Measurements from ENCODE around the gene CDKN2B.

Gene CDKN2B

DNA sequence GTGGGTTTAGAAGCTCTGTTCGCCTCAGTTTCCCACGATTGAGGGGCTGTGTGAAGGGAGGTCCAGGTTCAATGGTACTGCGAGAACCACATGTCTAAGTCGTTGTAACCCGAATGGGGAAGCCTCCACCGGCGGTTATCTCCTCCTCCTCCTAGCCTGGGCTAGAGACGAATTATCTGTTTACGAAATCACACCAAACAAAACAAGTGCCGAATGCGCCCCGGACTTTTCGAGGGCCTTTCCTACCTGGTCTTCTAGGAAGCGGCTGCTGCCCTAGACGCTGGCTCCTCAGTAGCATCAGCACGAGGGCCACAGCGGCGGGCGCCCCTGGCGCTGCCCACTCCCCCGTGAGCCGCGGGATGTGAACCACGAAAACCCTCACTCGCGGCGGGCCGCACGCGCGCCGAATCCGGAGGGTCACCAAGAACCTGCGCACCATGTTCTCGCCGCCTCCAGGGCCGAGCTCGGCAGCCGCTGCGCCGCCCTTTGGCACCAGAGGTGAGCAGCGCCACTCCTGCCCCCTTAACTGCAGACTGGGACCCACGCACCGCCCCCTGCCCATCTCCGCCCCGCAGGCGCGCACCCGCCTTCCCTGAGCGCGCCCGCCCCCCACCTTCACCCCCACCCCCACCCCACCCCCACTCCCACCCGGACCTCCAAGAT, 15.1 kb downstream of the CDKN2B start, which contains the start of gene CDKN2A:
TSS of gene CDKN2A (minus strand) at position 500 of the 663 bp plus-strand sequence.
- DNase-seq = peak; percentile 70

DNA sequence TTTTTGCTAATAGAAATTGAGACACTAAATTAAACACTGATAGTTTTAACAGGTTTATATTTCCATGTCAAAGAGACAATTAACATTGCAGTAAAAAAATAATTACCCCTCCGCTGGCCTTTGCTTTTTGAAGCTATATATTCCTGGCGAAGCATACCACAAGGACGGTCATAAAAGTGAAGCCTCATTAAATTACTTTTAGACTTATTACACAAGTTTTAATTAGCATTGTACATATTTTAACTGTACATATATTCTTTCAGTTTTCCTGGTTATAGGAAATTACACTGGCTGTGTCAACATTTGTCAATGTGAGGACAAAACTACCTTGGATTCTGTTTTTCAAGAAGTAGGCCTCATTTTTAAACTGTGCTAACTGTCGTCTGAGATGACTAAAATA, 16.1 kb downstream of the CDKN2B start:
- DNase-seq = no peak

DNA sequence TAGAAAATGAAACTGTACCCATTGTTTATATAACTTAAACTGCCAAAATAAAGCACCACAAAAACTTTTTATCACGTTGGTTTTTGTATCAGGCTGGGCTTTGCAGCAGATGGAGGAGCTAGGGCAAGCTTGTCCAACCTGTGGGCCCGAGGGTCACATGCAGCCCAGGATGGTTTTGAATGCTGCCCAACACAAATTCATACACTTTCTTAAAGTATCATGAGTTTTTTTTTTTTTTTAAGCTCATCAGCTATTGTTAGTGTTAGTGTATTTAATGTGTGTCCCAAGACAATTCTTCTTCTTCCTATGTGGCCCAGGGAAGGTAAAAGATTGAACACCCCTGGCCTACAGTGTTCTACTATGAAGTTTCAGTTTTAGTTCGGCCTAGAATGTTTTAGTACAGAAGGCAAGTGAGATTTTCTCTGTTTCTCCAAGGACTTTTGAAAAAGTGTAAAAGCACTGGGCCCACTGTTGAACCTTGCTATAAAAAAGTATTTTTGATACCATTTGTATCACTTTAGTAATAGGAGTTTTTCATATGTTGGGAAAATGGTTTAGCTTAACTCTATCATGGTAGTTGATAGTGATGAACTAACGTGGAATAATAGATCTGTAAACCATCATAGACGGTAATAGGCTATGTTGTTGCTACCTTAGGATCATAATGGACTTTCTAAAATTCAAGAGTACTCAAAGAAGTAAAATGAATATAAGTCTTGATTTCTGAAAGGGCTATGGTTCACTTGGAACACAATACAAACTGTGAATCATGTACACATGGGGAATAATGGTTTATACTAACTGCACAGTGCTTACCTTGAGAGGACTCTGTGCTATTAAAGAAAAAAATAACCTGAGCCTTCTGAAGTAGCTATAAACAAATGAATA, 17.8 kb downstream of the CDKN2B start:
- DNase-seq = no peak

DNA sequence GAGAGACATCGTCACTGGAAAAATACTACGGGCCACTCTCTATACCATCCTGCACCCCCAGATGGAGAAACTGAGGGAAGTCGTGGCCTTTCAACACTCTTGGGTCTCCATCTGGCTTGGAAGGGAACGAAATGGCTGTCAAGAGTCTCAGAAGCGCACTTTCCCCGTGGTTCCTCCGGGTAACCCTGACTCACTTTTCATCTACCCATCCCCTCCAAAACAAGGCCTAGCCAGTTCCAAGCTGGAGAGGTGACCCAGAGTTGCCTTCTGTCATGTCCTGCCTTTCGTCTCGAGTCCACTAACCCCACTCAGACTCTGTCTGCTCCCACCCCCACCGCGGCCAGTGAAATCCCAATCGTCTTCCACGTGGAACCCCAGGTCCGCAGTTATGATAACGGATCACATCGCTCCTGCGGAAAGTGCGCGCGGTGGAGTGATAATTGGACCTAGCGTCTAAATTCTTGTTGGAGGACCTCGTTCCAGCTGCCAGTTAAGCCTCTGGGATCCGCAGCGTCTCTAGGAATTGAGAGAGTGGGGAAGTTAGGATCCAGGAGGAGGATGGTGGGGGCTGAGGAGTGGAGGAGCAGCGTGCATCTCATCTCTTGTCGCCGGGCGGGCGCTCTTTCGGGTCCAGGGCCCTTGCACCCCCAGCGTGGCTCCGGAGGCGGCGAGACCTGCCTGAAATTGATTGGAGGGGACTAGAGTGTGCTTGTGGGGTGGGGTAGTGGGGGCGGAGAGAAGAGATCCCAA, 19.5 kb downstream of the CDKN2B start:
- DNase-seq = no peak

DNA sequence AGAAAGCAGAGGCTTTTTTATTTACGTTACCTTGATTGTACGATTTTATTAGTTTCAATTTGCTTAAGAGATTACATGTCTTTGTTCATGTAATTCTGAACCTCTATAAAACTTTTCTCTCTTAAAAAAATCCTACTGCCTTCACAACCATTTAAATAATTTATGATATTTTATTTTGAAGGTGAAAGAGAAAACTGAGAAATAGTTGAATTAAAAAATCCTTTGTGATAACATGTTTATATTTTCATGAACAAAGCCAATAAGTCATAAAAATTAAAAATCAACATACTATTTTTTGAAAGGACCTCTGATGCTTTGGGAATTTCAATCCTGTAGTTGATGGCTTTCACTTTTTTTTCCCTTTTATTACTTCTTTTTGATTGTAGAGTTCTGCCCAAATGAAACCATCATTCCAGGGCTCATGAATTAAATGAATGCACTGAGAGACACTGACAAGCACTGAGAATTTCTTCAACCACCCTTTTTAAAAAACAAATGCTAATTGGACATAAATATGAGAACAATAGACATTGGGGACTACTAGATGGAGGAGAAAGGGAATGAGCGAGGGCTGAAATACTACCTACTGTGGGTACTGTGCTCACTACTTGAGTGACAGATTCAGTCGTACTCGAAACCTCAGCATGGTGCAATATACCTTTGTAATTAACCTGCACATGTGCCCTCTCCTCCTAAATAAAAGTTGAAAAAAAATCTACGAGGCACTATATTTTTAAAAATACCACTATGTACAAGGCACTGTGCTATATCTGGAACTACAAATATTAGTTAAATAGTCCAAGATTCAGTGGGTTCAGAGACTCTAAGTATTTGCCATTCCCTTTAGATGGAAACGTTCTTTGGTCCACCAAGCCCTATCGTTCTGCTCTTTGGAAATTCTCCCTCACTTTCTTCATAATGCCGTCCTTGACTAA, 20.8 kb downstream of the CDKN2B start:
- no peak for DNase-seq

DNA sequence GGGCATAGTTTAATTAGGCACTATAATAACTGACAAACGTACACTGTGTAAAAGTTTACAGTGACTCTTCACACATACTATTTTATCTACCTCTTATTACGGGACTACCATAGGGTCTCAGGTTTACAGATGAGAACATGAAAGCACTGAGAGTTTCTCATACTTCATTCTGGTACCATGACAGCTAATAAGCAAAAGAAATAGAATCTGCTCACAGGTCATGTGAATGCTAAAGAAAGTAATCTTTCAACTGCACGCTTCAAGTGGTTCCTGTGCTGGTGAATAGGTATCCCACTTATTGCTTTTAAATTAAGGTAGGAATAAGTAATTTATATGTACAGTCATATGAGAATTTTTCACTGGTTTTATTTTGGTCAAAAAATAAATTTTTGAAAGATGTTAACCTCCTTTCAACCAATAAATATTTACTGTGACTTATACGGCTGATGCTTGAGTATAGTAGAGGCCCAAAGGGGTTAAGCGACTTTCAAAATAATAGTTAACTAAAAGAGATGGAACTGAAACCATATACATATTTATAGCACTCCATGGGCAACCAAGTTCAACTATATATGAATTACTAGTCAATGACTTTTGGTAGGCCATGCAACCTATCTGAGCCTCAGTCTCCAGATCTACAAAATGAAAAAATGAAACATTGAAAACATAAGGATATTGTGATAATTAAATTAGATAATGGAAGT, 23.0 kb downstream of the CDKN2B start:
- no peak for DNase-seq

DNA sequence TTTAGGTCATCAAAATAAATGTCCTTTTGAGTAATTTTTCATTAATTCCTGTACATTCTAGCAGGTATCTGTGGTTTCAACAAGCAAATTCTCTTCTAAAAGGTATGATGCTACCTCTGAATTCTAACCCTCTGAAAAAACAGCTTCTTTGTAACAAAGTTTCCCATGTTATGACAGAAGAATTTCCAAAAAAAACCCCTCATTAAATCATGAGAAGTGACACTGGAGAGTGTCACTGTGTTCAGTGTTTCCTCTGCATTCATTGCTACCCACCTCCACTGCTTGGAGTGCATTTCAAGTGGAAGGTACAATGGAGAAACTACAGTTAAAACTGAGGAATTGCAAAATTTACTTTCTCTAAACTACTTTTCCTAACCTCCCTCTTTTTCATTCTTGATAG, 25.0 kb downstream of the CDKN2B start:
- no peak for DNase-seq

DNA sequence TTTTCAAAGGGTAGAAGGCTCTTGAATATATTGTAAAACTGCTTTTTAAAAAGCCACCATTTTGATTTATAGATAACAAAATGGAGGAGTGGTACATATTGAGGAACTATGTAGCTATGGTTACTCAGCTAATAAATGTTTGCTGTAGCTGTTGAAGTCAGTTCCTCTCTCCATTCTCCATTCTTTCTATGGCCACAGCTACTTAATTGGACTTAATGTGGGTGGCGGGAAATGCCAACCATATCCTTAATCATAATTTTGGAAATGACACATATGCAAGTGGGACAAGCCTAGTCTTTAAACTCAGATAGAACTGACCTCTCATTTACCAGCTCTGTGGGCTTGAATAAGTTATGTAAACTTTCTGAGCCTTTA, 25.6 kb downstream of the CDKN2B start:
- DNase-seq = no peak

DNA sequence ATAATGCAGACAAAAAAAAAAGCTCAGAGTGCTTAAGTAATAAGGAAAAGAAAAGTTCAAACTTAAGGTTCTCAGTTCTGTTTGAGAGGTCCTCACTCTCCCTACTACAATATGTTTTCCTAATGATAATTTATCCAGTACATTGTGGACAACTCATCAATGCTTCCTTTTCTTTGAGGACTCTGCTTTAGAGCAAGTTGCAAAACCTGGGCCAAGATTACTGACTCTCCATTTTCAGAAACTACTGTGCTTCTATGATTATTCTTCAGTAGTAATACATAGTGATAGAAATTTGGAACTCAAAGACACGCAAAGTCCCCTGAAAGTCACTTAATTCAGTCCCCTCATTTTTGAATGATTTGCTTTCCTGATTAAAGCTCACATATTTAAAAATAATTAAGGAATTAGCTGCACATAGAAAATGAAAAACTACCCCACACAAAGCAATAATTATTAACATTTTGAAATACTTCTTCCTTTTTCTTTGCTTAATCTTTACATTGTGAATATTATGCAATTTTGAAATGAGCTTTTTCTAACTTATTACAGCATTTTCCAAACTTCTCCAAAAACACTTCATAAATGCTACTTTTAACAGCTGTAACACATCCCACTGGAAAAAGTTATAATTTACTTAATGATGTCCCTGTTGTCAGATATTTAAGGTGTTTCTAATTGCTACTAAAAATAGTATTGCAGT, 26.1 kb downstream of the CDKN2B start:
- no peak for DNase-seq

DNA sequence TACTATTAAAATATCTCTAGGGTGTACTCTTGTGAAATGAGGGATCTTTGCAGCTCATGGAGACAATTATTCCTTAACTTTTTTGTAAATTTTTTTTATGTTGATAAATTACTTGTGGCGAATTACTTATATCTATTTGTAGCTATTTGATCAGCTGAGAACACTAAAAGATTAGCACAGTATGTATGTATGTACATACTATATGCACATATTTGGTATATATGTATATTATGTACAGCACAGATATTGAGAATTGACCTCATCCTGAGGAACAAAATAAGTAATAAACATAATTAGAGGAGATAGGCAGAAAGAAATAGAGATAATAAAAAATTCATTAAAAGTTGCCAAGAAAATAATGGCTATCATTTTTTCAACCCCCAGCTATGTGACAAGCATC, 26.7 kb downstream of the CDKN2B start:
- no peak for DNase-seq

DNA sequence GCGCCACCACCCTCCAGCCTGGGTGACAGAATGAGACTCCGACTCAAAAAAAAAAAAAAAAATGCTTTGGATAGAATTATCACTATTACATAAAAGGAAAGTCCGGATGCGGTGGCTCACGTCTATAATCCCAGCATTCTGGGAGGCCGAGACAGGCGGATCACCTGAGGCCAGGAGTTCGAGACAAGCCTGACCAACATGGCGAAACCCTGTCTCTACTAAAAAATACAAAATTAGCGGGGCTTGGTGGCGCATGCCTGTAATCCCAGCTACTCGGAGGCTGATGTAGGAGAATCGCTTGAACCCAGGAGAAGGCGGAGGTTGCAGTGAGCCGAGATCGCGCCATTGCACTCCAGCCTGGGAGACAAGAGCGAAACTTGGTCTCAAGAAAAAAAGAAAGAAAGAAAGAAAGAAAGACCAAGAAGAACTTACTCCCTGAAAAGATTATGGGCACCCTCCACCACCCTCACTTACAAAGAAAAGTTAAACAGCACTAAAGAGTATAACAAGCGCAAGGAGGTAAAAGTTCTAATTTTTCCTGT, 32.7 kb downstream of the CDKN2B start:
- DNase-seq = no peak

DNA sequence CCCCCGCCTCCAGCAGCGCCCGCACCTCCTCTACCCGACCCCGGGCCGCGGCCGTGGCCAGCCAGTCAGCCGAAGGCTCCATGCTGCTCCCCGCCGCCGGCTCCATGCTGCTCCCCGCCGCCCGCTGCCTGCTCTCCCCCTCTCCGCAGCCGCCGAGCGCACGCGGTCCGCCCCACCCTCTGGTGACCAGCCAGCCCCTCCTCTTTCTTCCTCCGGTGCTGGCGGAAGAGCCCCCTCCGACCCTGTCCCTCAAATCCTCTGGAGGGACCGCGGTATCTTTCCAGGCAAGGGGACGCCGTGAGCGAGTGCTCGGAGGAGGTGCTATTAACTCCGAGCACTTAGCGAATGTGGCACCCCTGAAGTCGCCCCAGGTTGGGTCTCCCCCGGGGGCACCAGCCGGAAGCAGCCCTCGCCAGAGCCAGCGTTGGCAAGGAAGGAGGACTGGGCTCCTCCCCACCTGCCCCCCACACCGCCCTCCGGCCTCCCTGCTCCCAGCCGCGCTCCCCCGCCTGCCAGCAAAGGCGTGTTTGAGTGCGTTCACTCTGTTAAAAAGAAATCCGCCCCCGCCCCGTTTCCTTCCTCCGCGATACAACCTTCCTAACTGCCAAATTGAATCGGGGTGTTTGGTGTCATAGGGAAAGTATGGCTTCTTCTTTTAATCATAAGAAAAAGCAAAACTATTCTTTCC, 34.2 kb downstream of the CDKN2B start:
- DNase-seq = peak; percentile 68

DNA sequence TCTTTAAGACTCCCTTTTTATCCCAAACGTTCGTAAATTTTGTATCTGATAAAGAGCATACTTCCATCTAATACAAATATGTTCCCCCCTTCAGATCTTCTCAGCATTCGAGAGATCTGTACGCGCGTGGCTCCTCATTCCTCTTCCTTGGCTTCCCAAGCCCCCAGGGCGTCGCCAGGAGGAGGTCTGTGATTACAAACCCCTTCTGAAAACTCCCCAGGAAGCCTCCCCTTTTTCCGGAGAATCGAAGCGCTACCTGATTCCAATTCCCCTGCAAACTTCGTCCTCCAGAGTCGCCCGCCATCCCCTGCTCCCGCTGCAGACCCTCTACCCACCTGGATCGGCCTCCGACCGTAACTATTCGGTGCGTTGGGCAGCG, 34.8 kb downstream of the CDKN2B start:
- DNase-seq = no peak

DNA sequence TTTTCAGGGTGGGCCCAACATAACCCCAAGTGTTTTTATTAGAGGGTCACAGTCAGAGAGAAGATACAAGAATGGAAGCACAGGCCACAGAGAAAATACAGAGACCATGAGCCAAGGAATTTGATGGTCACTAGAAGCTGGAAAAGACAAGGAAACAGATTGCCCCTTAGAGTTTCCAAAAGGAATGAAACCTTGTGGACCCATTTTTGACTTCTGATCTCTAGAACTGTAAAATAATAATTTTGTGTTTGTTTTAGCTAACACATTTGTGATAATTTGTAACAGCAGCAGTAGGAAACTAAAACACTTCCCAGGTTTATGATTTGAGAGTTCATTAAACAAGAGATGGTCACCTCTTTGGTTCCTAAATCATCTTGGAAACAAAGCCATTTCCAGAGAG, 36.7 kb downstream of the CDKN2B start:
- no peak for DNase-seq

DNA sequence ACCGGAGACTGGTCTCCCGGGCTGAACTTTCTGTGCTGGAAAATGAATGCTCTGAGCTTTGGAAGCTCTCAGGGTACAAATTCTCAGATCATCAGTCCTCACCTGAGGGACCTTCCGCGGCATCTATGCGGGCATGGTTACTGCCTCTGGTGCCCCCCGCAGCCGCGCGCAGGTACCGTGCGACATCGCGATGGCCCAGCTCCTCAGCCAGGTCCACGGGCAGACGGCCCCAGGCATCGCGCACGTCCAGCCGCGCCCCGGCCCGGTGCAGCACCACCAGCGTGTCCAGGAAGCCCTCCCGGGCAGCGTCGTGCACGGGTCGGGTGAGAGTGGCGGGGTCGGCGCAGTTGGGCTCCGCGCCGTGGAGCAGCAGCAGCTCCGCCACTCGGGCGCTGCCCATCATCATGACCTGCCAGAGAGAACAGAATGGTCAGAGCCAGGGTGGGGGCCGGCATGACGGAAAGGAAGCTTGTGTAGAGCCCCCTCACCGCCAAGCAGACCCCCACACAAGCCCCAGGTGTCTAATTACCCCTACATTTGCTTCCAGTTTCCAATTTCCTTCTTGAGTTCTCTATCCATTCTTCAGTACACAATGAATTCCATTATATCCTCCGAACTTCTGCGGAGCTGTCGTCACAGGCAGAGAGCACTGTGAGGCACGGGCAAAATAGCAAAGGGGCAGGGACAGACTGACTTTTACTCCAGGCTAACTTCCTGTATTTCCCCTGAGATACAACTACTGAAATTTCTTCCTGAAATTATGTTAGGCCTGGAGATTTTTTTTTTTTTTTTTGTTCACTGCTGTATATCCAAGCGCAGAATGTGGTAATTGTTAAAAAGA, 38.1 kb downstream of the CDKN2B start:
- no peak for DNase-seq

DNA sequence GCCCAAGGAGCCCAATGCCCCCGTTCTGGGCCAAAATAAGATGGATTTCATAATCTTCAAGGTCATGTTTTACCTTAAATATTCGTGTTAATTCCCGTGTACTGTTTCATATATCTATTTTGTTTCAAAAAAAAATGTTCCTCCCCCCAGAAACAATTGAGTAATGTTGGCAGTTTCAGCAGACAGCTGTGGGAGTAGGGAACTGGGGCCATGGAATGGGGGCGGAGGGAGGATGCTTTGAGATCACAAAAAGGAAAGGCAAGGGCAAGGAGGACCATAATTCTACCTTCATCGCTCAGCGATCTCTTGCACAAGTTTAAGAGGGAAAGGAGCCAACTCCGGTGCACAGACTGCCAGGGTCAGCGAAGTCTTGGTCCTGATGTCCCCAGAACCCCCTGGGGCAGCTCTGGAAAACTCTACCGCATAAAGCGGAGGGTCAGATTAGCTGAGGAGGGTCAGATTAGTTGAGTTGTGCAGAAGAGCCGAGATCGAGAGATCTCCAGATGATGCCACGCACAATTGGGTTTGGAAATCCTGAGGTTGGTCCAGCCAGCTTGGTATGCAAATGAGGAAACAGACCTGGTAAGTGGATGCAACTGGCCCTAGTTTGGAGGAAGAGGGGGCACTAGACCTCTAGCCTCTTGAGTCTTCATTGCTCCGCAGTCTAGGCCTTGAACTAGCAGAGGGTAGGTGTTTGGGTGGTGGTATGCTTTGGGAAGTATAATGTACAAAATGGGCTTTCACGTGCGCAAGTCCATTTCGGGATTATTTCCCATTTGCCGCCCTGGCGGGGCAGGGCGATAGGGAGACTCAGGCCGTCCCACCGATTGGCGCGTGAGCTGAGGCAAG, 38.9 kb downstream of the CDKN2B start:
- DNase-seq = no peak

DNA sequence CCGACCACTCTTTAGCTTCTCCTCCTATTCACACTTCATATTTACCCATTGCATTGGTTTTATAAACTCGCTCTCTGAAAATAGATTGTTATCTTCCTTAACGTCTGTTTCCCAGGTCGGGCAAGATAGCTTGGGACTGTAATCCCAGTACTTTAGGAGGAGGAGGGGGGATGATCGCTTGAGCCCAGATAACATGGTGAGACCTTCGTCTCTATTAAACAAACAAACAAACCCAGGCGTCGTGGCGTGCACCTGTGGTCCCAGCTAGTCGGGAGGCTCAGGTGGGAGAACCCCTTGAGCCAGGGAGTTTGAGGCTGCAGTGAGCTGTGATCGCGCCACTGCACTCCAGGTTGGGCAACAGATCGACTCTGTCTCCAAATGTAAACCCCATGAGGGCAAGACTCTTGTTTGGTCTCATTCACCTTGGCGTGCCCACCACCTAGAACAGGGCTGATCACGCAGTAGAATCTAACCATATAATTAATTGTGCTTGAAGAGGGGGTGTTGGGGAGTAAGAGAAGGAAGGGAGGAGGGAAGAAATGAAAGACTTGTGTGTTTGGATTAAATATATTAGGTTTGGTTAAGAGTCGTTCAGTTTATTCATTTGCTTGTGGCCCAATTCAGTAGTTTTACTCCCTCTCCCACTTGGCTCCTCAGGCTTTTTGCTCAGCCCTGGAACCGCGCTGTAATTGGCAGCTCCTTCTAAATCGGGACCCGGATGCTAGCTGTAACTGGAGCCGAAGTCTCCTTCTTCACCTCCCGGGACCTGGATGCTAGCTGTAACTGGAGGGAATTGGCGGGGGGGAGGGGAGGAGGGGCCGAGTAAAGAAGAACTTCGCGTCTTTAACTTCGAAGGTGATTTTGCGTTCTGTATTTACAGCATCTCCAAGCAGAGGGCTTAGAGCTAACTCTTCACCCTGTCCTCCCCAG, 39.8 kb downstream of the CDKN2B start:
- DNase-seq = no peak

Data from stimulated activated CD8-positive, alpha-beta memory T cell treated with anti-CD3 and anti-CD28 coated beads, Interleukin-4, amount 100 ng/mL, for 48 hours (primary cell).